Lung (tissue), 12 donors: Measurements from ENCODE around the gene MRPL1. TPM values are rescaled to one million over a fixed set of nuclear protein-coding genes. Genes with fewer than 3 reads are reported as not detected.

ENCODE experiments used
- ATAC-seq: fragments of 200-7000 bp; cut with Tn5 transposase; one replicate; pipeline ENCODE4 v1.9.1; 2020; ENCODE audit warnings: moderate number of reproducible peaks; ENCODE audit not compliant: insufficient read depth, low FRiP score
- DNase-seq, 3 donors: peaks; one replicate each; pipeline ENCODE4 v3.0.0-alpha.2; 2013 to 2017
- H3K27ac ChIP-seq, 2 donors: one replicate each; pipeline ENCODE4 v1.5.1; 2013; ENCODE audit warnings: mild to moderate bottlenecking in 2 of 2, moderate library complexity in 2 of 2, control low read depth in 1 of 2, inconsistent platforms in 1 of 2, low read depth in 1 of 2, low read length in 1 of 2
- H3K27me3 ChIP-seq, 3 donors: one replicate each; pipeline ENCODE4 v1.5.1; 2013; ENCODE audit warnings: low read length in 2 of 3; ENCODE audit not compliant: control insufficient read depth in 3 of 3, insufficient read depth in 3 of 3
- H3K36me3 ChIP-seq, 4 donors: one replicate each; pipeline ENCODE4 v1.5.1; 2013; ENCODE audit warnings: low read length in 4 of 4, mild to moderate bottlenecking in 1 of 4, moderate library complexity in 1 of 4; ENCODE audit not compliant: control insufficient read depth in 4 of 4, insufficient read depth in 4 of 4
- H3K4me1 ChIP-seq, 5 donors: one replicate each; pipeline ENCODE4 v1.5.1; 2013; ENCODE audit warnings: low read length in 5 of 5, mild to moderate bottlenecking in 2 of 5, moderate library complexity in 1 of 5; ENCODE audit not compliant: control insufficient read depth in 5 of 5, insufficient read depth in 5 of 5
- H3K4me3 ChIP-seq: one replicate; pipeline ENCODE4 v1.5.1; 2013; ENCODE audit warnings: mild to moderate bottlenecking, control low read depth, moderate library complexity
- H3K9ac ChIP-seq, 2 donors: one replicate each; pipeline ENCODE4 v1.5.1; 2013; ENCODE audit warnings: low read length in 2 of 2, control low read depth in 1 of 2; ENCODE audit not compliant: insufficient read depth in 1 of 2
- H3K9me3 ChIP-seq, 4 donors: one replicate each; pipeline ENCODE4 v1.5.1; 2013; ENCODE audit warnings: low read length in 3 of 4, mild to moderate bottlenecking in 1 of 4, moderate library complexity in 1 of 4; ENCODE audit not compliant: control insufficient read depth in 4 of 4, insufficient read depth in 3 of 4
- WGBS, 2 donors: extraction: QIAGEN DNeasy Blood & Tissue Kit; methylation state at CpG; one replicate each; pipeline ENCODE4 v1.1.7; 2013; 5-methylcytosine and 5-hydroxymethylcytosine counted together
- polyA plus RNA-seq, 2 donors: library from polyadenylated mRNA; stranded (reverse); fragments of 200-250 nt; gene quantifications; one replicate each; pipeline ENCODE4 v1.2.1, GENCODE V29; 2013
- total RNA-seq, 2 donors: library from RNA; depleted of rRNA in 1 of 2; stranded (reverse); fragments of >200 nt in 1 of 2; gene quantifications; one replicate each; pipeline ENCODE4 v1.2.1, GENCODE V29; 2014 to 2021
- TF ChIP-seq, protein P1 (sequence below): IDR thresholded peaks from 2 replicates; pipeline ENCODE4 v1.5.1; 2012; ENCODE audit warnings: mild to moderate bottlenecking; ENCODE audit errors: control extremely low read depth, extremely low read depth
- donor health status: control.
- donor health status: control.
- donor health status: Bipolar disorder and iron deficiency.
- donor health status: healthy.
- donor health status: DM: yes; HTN: yes; CAD: no.

MRPL1 gene
- total and polyA plus RNA-seq, 4 donors: 19.9 to 45.4 (median 26.1) TPM

DNA sequence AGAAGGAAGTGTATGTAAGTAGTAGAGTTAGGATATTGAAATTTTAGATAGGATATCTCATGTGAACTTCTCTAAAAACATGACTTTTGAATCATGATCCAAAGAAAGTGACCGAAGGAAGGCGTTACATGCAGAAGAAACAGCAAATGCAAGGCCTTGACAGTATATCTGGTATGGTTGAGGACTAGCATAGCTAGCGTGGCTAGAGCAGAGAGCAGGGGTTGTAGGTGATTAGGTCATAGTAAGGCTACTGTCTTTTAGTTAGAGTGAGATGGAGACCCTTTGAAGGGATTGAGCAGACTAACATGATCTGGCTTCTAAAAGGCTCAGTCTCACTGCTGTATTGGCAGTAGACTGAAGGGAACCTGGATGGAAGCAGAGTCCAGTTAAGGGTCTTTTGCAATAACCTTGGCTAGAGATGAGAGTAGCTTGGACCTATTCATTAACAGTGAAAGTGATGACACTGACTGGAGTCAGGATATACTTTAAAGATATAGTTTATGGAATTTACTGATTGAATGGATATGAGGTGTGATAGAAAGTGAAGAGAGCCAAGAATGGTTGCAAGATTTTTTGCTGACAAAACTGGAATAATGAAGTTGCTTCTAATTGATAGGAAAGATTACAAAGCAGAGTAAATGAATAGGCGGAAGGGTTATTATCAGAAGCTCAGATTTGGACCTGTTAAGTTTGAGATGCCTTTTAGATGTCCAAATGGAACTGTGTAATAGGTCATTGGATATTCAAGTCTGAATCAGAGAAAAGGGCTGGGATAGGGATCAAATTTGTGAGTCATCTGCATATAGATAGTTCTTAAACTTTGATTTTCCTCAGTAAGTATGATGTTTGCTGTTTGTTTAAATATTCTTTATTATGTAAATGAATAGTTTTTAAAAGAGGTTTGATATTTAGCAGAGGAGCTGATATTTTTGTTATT, 59.8 kb downstream of the MRPL1 start:
- ATAC-seq: no peak
- Histone ChIP-seq H3K4me3 (no peak overlapping the region), H3K9me3 (peaks cover 0 to 6% (median 0%) of the 10 kb centered on the region in 4 donors), H3K4me1 (peaks cover 0 to 6% (median 4%) of the 10 kb centered on the region in 5 donors), H3K27me3 (no peaks in the 10 kb centered on the region), H3K9ac (no peak overlapping the region), H3K27ac (peak overlapping the region in 1 of 2 donors; percentile 5), H3K36me3 (peaks cover 0 to 6% (median 2%) of the 10 kb centered on the region in 4 donors)
- DNase-seq: peak in 1 of 3 donors; percentile 8
- TF ChIP-seq, protein P1, sequence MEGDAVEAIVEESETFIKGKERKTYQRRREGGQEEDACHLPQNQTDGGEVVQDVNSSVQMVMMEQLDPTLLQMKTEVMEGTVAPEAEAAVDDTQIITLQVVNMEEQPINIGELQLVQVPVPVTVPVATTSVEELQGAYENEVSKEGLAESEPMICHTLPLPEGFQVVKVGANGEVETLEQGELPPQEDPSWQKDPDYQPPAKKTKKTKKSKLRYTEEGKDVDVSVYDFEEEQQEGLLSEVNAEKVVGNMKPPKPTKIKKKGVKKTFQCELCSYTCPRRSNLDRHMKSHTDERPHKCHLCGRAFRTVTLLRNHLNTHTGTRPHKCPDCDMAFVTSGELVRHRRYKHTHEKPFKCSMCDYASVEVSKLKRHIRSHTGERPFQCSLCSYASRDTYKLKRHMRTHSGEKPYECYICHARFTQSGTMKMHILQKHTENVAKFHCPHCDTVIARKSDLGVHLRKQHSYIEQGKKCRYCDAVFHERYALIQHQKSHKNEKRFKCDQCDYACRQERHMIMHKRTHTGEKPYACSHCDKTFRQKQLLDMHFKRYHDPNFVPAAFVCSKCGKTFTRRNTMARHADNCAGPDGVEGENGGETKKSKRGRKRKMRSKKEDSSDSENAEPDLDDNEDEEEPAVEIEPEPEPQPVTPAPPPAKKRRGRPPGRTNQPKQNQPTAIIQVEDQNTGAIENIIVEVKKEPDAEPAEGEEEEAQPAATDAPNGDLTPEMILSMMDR: no peak
- WGBS, 2 donors: 93 to 96% methylated on average over 4 of the region's 4 CpGs

DNA sequence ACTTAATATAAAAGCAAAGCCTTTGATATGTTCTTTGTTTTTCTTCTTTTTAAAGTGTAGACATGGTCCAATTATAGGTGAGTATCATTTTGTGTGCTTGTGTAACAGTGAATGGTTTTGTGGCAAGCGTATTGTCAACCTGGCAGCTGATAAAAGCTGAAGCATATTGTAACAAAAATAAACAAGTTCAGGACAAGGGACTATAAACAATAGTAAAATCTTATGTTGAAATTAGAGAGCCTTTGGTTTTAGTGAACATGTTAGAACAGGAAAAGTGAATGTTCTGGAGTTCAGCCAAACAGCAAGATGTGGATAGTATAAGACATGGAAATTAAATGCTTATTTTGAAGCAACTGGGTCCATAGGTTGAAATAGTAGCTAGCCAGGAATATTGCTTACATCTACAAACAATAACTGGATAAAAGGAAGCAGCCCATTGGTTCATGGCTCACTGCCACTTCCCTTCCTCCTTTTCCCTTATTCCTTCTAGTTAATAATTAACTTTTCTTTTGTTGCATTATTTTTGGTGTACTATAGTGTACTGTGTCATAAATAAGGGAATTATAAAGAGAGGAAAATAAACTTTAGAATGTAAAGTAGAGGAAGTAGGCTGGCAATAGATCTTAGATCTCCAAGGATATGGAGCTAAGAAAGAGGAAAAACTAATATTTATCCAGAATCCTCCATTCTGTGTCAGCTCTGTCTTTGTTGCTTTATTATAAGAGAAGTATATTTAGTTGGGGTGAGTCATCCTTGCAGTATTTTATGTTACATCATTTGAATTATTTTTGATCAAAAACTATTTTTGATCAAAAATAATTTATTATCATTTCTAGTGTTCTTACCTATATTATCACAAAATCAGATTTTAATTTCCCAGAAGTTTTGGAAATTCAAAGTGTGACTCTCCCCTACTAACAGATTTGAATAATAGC, 65.6 kb downstream of the MRPL1 start:
- no peak overlapping the region for H3K27ac ChIP-seq
- H3K4me3 ChIP-seq: no peak overlapping the region
- no peak overlapping the region for H3K9ac ChIP-seq
- no peaks in the 10 kb centered on the region for H3K27me3 ChIP-seq
- peak in 2 of 3 donors; percentile 50 to 67 for DNase-seq
- TF ChIP-seq, protein P1: no peak
- H3K9me3 ChIP-seq: peaks cover 0 to 6% (median 0%) of the 10 kb centered on the region in 4 donors
- ATAC-seq: no peak
- WGBS, 2 donors: 64 to 67% methylated on average over 1 of the region's 1 CpG
- H3K36me3 ChIP-seq: peaks cover 2 to 9% (median 6%) of the 10 kb centered on the region in 4 donors
- peaks cover 0 to 6% (median 0%) of the 10 kb centered on the region in 5 donors for H3K4me1 ChIP-seq

DNA sequence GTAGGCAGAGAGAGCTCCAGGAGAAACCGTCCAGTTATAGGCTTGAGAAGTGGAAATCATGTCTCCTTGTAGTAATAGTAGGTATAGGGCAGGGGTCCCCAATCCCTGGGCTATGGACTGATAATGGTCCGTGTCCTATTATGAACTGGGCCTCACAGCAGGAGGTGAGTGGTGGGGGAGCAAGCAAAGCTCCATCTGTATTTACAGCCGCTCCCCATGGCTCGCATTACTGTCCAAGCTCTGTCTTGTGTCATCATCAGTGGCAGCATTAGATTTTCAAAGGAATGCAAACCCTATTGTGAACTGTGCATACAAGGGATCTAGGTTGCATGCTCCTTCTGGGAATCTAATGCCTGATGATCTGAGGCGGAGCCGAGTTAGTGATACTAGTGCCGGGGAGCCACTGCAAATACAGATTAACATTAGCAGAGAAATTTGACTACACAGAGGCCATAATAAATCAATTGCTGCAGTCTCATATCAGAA, 67.6 kb downstream of the MRPL1 start:
- Histone ChIP-seq H3K9ac (no peak overlapping the region), H3K36me3 (peaks cover 0 to 9% (median 4%) of the 10 kb centered on the region in 4 donors), H3K4me3 (no peak overlapping the region), H3K27ac (no peak overlapping the region), H3K4me1 (peaks cover 0 to 6% (median 0%) of the 10 kb centered on the region in 5 donors), H3K9me3 (peaks cover 0 to 2% (median 0%) of the 10 kb centered on the region in 4 donors), H3K27me3 (no peaks in the 10 kb centered on the region)
- DNase-seq (no peak), ATAC-seq (no peak)
- TF ChIP-seq, protein P1: no peak
- WGBS, 2 donors: 97 to 99% methylated on average over 7 of the region's 7 CpGs
